Measurements from ENCODE around the gene SCAPER. TPM values are rescaled to one million over a fixed set of nuclear protein-coding genes. Genes with fewer than 3 reads are reported as not detected.

The SCAPER gene
- total RNA-seq, 1 experiment from 2014 or later = 14.7 TPM

GRCh38 chr15:76368122-76368621, 537.0 kb downstream of the SCAPER start:
- intact Hi-C loops (cut with micrococcal nuclease) = no loop called here
- no peak overlapping the region for H2AFZ ChIP-seq (ENCODE audit: low read depth, low read length, poor library complexity, severe bottlenecking)
- no TSS peak for BruUV-seq (replicated peaks)
- TF ChIP-seq CBX3 (IDR thresholded peaks at IDR 0.05; ENCODE audit: low read depth) (no peak), ZBTB33 (IDR thresholded peaks at IDR 0.05; ENCODE audit: extremely low read depth, insufficient replicate concordance, low read length) (no peak), YY1 (IDR thresholded peaks at IDR 0.05; ENCODE audit: extremely low read depth, insufficient replicate concordance, low read depth, low read length) (no peak), ELF1 (IDR thresholded peaks at IDR 0.05; ENCODE audit: borderline replicate concordance, low read depth) (no peak), REST (IDR thresholded peaks at IDR 0.05; ENCODE audit: low read depth) (no peak), POLR2AphosphoS5 (IDR thresholded peaks at IDR 0.05; ENCODE audit: low read depth, low read length) (no peak), ATF3 (IDR thresholded peaks at IDR 0.05) (no peak), SP1 (IDR thresholded peaks at IDR 0.05; ENCODE audit: low read depth) (no peak), MAX (IDR thresholded peaks at IDR 0.05) (no peak), RAD21 (IDR thresholded peaks at IDR 0.05; ENCODE audit: low read depth) (no peak), SIN3A (IDR thresholded peaks at IDR 0.05; ENCODE audit: low read depth) (no peak), ZFX (IDR thresholded peaks at IDR 0.05) (no peak), POLR2A (IDR thresholded peaks at IDR 0.05; ENCODE audit: borderline replicate concordance, extremely low read depth, insufficient read depth, insufficient read length) (no peak), EZH2phosphoT487 (IDR thresholded peaks at IDR 0.05; ENCODE audit: borderline replicate concordance) (no peak), TCF7L2 (IDR thresholded peaks at IDR 0.05; ENCODE audit: borderline replicate concordance, extremely low read depth, insufficient read depth, insufficient read length) (no peak), FOSL1 (IDR thresholded peaks at IDR 0.05; ENCODE audit: low read depth) (no peak), EGR1 (IDR thresholded peaks at IDR 0.05; ENCODE audit: low read depth) (no peak), CEBPB (IDR thresholded peaks at IDR 0.05; ENCODE audit: low read depth) (no peak), CTCF (IDR thresholded peaks at IDR 0.05 in 2 of 3, conservative IDR thresholded peaks at IDR 0.05 in 1 of 3; ENCODE audit: borderline replicate concordance in 1 of 3, insufficient read depth in 1 of 3, low read depth in 2 of 3, low read length in 2 of 3) (no peak)
- no peaks in the 10 kb centered on the region for H3K9me2 ChIP-seq (ENCODE audit: insufficient read depth)
- DNase-seq (ENCODE audit: low read depth, low spot score) (no peak), ATAC-seq (no peak)
- no peaks in the 10 kb centered on the region for H3K79me2 ChIP-seq (ENCODE audit: insufficient read depth, low read length)
- CTCF ChIA-PET = no interaction called here
- H3K9me3 ChIP-seq (ENCODE audit: control insufficient read depth in 1 of 2, insufficient read depth in 1 of 2, low read depth in 1 of 2, low read length in 2 of 2) = no peaks in the 10 kb centered on the region
- H3K4me3 ChIP-seq (replicated peaks in 1 of 2; ENCODE audit: low read depth in 1 of 2, low read length in 2 of 2) = no peak overlapping the region
- H3K9ac ChIP-seq (ENCODE audit: low read length) = no peak overlapping the region
- no peaks in the 10 kb centered on the region for H4K20me1 ChIP-seq (ENCODE audit: insufficient read depth)
- POLR2A ChIA-PET = no interaction called here
- RAD21 ChIA-PET (ENCODE audit: low non-redundant PET in 1 of 2, low total read pairs in 2 of 2, uncharacterized antibody in 2 of 2, unreplicated experiment in 2 of 2) = no interaction called here
- no peak overlapping the region for H3K4me2 ChIP-seq (ENCODE audit: low read length)
- no peaks in the 10 kb centered on the region for H3K27me3 ChIP-seq (ENCODE audit: insufficient read depth, low read length)
- H3K36me3 ChIP-seq (ENCODE audit: control insufficient read depth in 1 of 2, insufficient read depth in 2 of 2, low read length in 2 of 2) = no peaks in the 10 kb centered on the region
- H3K27ac ChIP-seq (ENCODE audit: low read depth, low read length) = no peak overlapping the region
- H3K4me1 ChIP-seq (ENCODE audit: control insufficient read depth in 1 of 2, insufficient read depth in 2 of 2, low read length in 2 of 2) = no peaks in the 10 kb centered on the region; a peak in 1 of 4 replicates

All from HCT116 (cell line).